Mesendoderm (in vitro differentiated cells): Measurements from ENCODE around the gene MND1.
"Not testable (repeated sequence)": the region's sequence is repeated elsewhere in the genome, so short reads cannot be mapped to it uniquely, and the experiment has no call there.

Experiments
- DNase-seq: peaks from one replicate; pipeline ENCODE4 v3.0.0; 2013
- H2AK5ac ChIP-seq: 2 replicates; pipeline ENCODE4 v1.6.1; 2013; ENCODE audit warnings: low read length, inconsistent platforms
- H2BK120ac ChIP-seq: 2 replicates; pipeline ENCODE4 v1.6.1; 2013; ENCODE audit warnings: low read depth, mild to moderate bottlenecking, low read length, moderate library complexity, mixed read lengths
- H2BK15ac ChIP-seq: replicated peaks from 2 replicates; pipeline ENCODE4 v1.6.1; 2013; ENCODE audit warnings: low read depth, mild to moderate bottlenecking, moderate library complexity
- H2BK5ac ChIP-seq: 2 replicates; pipeline ENCODE4 v1.6.1; 2013; ENCODE audit warnings: low read length, inconsistent platforms
- H3K18ac ChIP-seq: 2 replicates; pipeline ENCODE4 v1.6.1; 2013; ENCODE audit warnings: mild to moderate bottlenecking, low read length, mixed read lengths
- H3K23ac ChIP-seq: one replicate; pipeline ENCODE4 v1.6.1; 2013; ENCODE audit warnings: low read length
- H3K27ac ChIP-seq: 2 replicates; pipeline ENCODE4 v1.5.1; 2013; ENCODE audit warnings: low read depth, mild to moderate bottlenecking, inconsistent platforms, low read length, moderate library complexity
- H3K27me3 ChIP-seq: 2 replicates; pipeline ENCODE4 v1.6.1; 2013; ENCODE audit warnings: low read length, control low read depth, mild to moderate bottlenecking, inconsistent platforms; ENCODE audit not compliant: insufficient read depth, poor library complexity
- H3K36me3 ChIP-seq: 2 replicates; pipeline ENCODE4 v1.6.1; 2013; ENCODE audit warnings: low read length, inconsistent platforms; ENCODE audit not compliant: control insufficient read depth, insufficient read depth
- H3K4ac ChIP-seq: one replicate; pipeline ENCODE4 v1.6.1; 2013; ENCODE audit warnings: low read depth, mild to moderate bottlenecking, low read length, moderate library complexity
- H3K4me1 ChIP-seq: 2 replicates; pipeline ENCODE4 v1.6.1; 2013; ENCODE audit warnings: low read depth, low read length, inconsistent platforms; ENCODE audit not compliant: control insufficient read depth
- H3K4me2 ChIP-seq: 2 replicates; pipeline ENCODE4 v1.6.1; 2013; ENCODE audit warnings: low read length
- H3K4me3 ChIP-seq: 2 replicates; pipeline ENCODE4 v1.5.1; 2013; ENCODE audit warnings: mild to moderate bottlenecking, low read length
- H3K56ac ChIP-seq: one replicate; pipeline ENCODE4 v1.6.1; 2013; ENCODE audit warnings: low read length
- H3K79me1 ChIP-seq: 2 replicates; pipeline ENCODE4 v1.6.1; 2013; ENCODE audit warnings: low read length, inconsistent platforms
- H3K79me2 ChIP-seq: 2 replicates; pipeline ENCODE4 v1.6.1; 2013; ENCODE audit warnings: mild to moderate bottlenecking, low read length; ENCODE audit not compliant: control insufficient read depth, insufficient read depth
- H3K9ac ChIP-seq: 2 replicates; pipeline ENCODE4 v1.6.1; 2013; ENCODE audit warnings: low read length, inconsistent platforms
- H4K5ac ChIP-seq: one replicate; pipeline ENCODE4 v1.6.1; 2013; ENCODE audit warnings: low read length
- H4K8ac ChIP-seq: one replicate; pipeline ENCODE4 v1.6.1; 2013; ENCODE audit warnings: low read depth, mild to moderate bottlenecking, control low read depth, low read length, moderate library complexity
- WGBS: extraction: QIAGEN DNeasy Blood & Tissue Kit; methylation state at CpG from one replicate; pipeline ENCODE4 v1.1.7; 2013; ENCODE audit warnings: low lambda C conversion rate, missing lambda C conversion rate; ENCODE audit not compliant: insufficient coverage; ENCODE audit errors: extremely low coverage; 5-methylcytosine and 5-hydroxymethylcytosine counted together

MND1 gene

GRCh38 chr4:153449338-153449737, 104.8 kb downstream of the MND1 start:
- H3K4me1 ChIP-seq: peaks cover 2% of the 10 kb centered on the region
- H3K18ac ChIP-seq: no peak overlapping the region
- H3K27ac ChIP-seq: no peak overlapping the region
- no peak overlapping the region for H4K5ac ChIP-seq
- H3K4me3 ChIP-seq: no peak overlapping the region
- H4K8ac ChIP-seq: no peak overlapping the region
- no peak overlapping the region for H3K4ac ChIP-seq
- no peak overlapping the region for H3K4me2 ChIP-seq
- DNase-seq: no peak
- H2BK120ac ChIP-seq: no peak overlapping the region
- no peaks in the 10 kb centered on the region for H3K79me1 ChIP-seq
- no peaks in the 10 kb centered on the region for H3K27me3 ChIP-seq
- no peak overlapping the region for H2BK5ac ChIP-seq
- no peak overlapping the region for H3K9ac ChIP-seq
- H3K56ac ChIP-seq: no peak overlapping the region
- no peak overlapping the region for H2BK15ac ChIP-seq
- no peaks in the 10 kb centered on the region for H3K79me2 ChIP-seq
- H3K23ac ChIP-seq: no peak overlapping the region
- H2AK5ac ChIP-seq: no peak overlapping the region
- WGBS: no CpG with 5 or more reads among the region's 1 CpG
- no peaks in the 10 kb centered on the region for H3K36me3 ChIP-seq

- H3K27me3 ChIP-seq: no peaks in the 10 kb centered on the region
- H2AK5ac ChIP-seq: no peak overlapping the region
- H2BK15ac ChIP-seq: no peak overlapping the region
- no peak overlapping the region for H2BK5ac ChIP-seq
- no peak overlapping the region for H3K18ac ChIP-seq
- H3K23ac ChIP-seq: no peak overlapping the region
- H3K36me3 ChIP-seq: no peaks in the 10 kb centered on the region
- no peak overlapping the region for H3K4me2 ChIP-seq
- H4K8ac ChIP-seq: no peak overlapping the region
- H2BK120ac ChIP-seq: no peak overlapping the region
- no peak overlapping the region for H3K4ac ChIP-seq
- H3K79me1 ChIP-seq: no peaks in the 10 kb centered on the region
- H3K79me2 ChIP-seq: no peaks in the 10 kb centered on the region
- no CpG with 5 or more reads among the region's 5 CpGs for WGBS
- H3K27ac ChIP-seq: no peak overlapping the region
- no peak overlapping the region for H3K4me3 ChIP-seq
- DNase-seq: no peak
- H3K4me1 ChIP-seq: peaks cover 2% of the 10 kb centered on the region
- no peak overlapping the region for H3K9ac ChIP-seq
- H3K56ac ChIP-seq: no peak overlapping the region
- H4K5ac ChIP-seq: no peak overlapping the region
Measured at GRCh38 chr4:153450544-153450917, 106.0 kb downstream of the MND1 start.

- H3K4me1 ChIP-seq: not testable (repeated sequence)
- no CpG with 5 or more reads among the region's 13 CpGs for WGBS
Measured at GRCh38 chr4:153451145-153451544, 106.7 kb downstream of the MND1 start.

GRCh38 chr4:153451911-153452657, 107.6 kb downstream of the MND1 start:
- no CpG with 5 or more reads among the region's 27 CpGs for WGBS
- Histone ChIP-seq H2BK5ac (no peak overlapping the region), H4K8ac (no peak overlapping the region), H2BK15ac (no peak overlapping the region), H3K23ac (no peak overlapping the region), H3K79me1 (no peaks in the 10 kb centered on the region), H3K36me3 (no peaks in the 10 kb centered on the region), H3K27me3 (no peaks in the 10 kb centered on the region), H2AK5ac (no peak overlapping the region), H4K5ac (no peak overlapping the region), H3K27ac (no peak overlapping the region), H3K4me3 (no peak overlapping the region), H3K4ac (no peak overlapping the region), H3K4me2 (no peak overlapping the region), H3K9ac (peak overlapping the region; percentile 37), H3K18ac (no peak overlapping the region), H2BK120ac (no peak overlapping the region), H3K4me1 (peaks cover 2% of the 10 kb centered on the region), H3K79me2 (no peaks in the 10 kb centered on the region), H3K56ac (peak overlapping the region; percentile 25)
- DNase-seq: peak; percentile 91

More at GRCh38 chr4:153451145-153451544, 106.7 kb downstream of the MND1 start:
- H3K9ac ChIP-seq, H3K23ac ChIP-seq, H2BK5ac ChIP-seq, H3K79me2 ChIP-seq, H3K18ac ChIP-seq, H3K27ac ChIP-seq, H3K4me3 ChIP-seq, H3K36me3 ChIP-seq, H3K79me1 ChIP-seq, H3K4me2 ChIP-seq, H2AK5ac ChIP-seq, H2BK15ac ChIP-seq, DNase-seq, H3K27me3 ChIP-seq, H4K5ac ChIP-seq, H3K56ac ChIP-seq, H4K8ac ChIP-seq, H2BK120ac ChIP-seq, H3K4ac ChIP-seq: not testable (repeated sequence)

GRCh38 chr4:153452658-153453378, 108.3 kb downstream of the MND1 start:
- no peak overlapping the region for H3K4me2 ChIP-seq
- H3K27ac ChIP-seq: no peak overlapping the region
- no peak overlapping the region for H3K9ac ChIP-seq
- no peaks in the 10 kb centered on the region for H3K27me3 ChIP-seq
- no peaks in the 10 kb centered on the region for H3K79me2 ChIP-seq
- H3K36me3 ChIP-seq: no peaks in the 10 kb centered on the region
- no peak overlapping the region for H2BK5ac ChIP-seq
- no peak overlapping the region for H3K4ac ChIP-seq
- no peak overlapping the region for H2BK15ac ChIP-seq
- DNase-seq: no peak
- no peak overlapping the region for H4K8ac ChIP-seq
- H2AK5ac ChIP-seq: no peak overlapping the region
- H3K18ac ChIP-seq: no peak overlapping the region
- no peak overlapping the region for H2BK120ac ChIP-seq
- no peak overlapping the region for H4K5ac ChIP-seq
- H3K79me1 ChIP-seq: no peaks in the 10 kb centered on the region
- peaks cover 2% of the 10 kb centered on the region for H3K4me1 ChIP-seq
- no CpG with 5 or more reads among the region's 4 CpGs for WGBS
- no peak overlapping the region for H3K23ac ChIP-seq
- H3K56ac ChIP-seq: no peak overlapping the region
- no peak overlapping the region for H3K4me3 ChIP-seq
